Stimulated activated CD4-positive, alpha-beta T cell treated with anti-CD3 and anti-CD28 coated beads, Interleukin-12 subunit alpha, Interleukin-12 subunit beta, amount 100 ng/mL, for 24 hours (primary cell): ENCODE measurements around the gene CHRNE.
A peak's percentile ranks its signal among the peaks of the same experiment; 100 is the strongest.

ENCODE experiments used
- DNase-seq, 2 experiments: peaks; one replicate each; pipeline ENCODE4 v3.0.0-alpha.2; 2020; ENCODE audit warnings: low read depth in 2 of 2

The CHRNE gene

DNA sequence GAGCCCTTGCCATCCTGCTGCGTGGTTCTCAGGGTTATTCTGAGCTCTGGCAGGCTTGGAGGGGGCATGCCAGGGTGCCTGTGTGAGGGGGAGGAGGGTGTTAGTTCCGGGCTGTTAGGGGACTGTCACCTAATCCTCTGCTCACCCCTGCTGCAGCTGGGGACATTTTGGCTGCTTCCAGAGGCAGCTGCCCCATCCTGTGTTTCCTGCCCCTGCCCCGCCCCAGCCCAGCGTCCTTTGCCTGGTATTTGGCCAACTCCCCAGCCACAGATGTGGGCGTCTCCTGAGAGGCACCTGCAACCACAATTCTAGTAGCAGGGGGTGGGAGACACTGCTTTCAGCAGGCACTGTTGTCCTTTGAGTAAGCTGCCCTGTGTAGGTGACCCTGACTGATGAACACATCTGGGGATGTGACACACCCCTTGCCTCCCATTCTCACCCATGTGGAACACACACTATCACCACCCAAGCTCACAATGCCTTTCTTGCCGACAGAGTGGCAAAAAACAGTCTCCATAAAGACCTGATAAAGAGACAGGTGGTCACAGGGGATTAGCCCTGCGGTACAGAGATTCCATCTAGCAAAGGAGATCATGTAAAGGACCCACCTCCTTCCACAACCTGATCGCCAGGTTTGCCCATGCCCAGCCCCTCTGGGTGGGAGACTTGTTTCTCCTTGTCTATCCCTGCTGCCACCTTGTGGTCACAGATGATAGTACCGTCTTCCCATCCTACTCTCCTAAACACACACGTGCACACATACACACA lies at the start of gene CHRNE:
Gene CHRNE, minus strand, starts transcription at position 48 of the 768 bp plus-strand sequence. Its CDS starts 35 bp downstream, at position 13.
- peak; percentile 48 to 82 for DNase-seq

DNA sequence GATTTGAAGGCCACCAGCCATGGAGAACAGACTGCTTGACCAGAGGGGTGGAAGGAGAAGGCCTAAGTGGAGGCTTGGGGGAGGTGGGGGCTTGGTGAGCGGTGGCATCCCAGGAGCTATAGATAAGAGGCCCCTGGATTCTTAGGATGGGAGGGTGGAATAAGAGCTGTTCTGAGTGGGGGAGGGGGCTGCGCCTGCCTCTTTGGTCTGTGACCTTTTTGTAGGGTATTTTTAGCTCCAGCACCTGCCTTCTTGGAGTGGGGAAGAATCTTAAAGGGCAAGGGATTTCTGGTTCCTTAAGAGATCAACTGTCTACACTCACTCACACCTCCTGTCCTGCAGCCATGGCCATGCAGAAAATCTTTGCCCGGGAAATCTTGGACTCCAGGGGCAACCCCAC lies 48.6 kb upstream of the CHRNE start:
- no peak for DNase-seq

DNA sequence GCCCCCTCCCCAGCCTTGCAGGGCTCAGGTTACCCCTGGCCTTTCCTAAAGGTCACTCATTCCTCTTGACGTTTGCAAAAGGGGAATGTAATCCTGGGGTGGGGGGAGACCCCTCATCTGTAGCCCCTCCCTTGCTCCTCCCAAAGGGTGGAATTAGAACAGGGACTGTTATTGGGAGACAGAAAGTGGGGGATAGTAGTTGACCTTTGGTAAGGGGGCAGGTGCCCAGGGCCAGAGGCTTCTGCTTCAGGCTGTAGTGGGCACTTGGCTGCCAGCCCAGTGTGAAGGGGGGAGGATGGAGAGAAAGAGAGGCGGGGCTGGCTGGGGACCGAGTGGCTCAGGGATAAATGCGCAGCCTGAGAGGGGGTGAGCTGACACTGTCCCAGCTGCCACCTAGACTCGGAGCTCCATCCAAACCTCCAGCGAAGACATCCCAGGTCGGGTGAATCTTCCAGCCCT lies 47.9 kb upstream of the CHRNE start, which contains the start of gene ENO3:
Gene ENO3, plus strand, starts transcription at position 374 of the 459 bp plus-strand sequence. CDS start 711 bp downstream, outside the sequence.
- no peak for DNase-seq

DNA sequence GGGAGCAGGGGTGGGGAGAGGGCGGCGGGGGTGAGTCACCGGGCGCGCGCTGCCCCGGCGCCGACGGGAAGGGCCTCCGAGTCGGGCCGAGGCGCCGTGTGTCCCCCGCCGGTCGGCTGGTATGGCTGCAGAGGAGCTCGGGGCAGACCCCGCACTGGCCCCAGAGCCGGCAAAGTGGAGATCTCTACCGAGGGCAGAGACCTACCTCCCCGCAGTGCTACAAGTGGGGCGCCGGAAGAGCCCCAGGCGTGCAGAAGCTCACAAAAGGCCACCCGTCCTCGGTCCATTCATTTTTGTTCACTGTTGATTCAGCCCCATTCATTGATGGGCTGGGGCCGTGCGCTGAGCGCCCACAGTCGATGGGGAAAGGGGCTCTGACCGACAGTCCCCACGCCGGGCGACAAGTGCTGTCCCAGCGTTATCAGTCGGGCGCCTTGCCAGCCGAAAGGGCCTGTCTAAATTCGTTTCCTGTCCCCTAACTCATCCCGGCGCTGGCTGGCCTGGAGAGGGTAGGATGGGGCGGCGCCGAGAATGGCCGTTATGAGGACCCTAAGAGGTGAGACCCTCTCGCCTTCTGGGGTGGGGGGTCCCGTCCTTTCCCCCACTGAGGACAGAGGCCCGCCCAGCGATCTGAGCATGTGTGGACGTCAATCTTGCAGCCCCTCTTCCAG lies 47.3 kb upstream of the CHRNE start:
- DNase-seq, result no peak

DNA sequence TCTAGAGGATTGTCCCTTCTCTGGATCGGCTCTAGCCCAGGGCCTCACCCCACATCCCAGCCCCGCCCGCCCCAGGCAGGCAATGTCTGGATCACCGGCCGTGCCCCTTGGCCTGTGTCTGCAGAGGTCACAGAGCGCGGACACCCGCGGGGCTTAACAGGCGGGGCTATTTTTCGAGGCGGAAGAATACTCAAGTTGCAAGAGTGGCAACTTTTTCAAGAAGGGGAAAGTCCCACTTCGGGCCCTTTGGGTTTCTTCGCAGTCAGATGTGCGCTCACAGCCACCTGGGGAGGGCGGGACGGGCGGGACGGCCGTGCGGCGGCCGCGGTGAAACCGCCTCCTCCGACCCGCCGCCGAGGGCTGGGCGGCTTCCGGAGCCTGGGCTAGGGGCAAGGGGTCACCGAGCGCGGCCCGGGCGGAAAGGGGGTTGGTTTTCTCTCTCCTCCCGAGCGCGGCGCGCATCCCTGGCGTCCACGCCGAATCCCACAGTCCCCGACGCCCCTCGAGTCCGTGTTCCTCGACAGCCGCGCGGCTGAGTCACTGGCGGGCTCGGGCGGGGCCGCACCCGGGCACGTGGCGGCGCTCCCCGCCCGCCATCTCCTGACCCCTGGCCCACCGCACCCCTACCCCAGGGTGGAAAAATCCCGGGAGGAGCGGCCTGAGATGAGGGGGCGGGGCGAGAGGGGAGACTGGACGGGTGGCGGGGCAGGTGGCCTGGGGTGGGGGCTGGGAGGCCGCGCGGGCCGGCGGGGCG lies 46.6 kb upstream of the CHRNE start:
- peak in 1 of 2 experiments; percentile 81 for DNase-seq

DNA sequence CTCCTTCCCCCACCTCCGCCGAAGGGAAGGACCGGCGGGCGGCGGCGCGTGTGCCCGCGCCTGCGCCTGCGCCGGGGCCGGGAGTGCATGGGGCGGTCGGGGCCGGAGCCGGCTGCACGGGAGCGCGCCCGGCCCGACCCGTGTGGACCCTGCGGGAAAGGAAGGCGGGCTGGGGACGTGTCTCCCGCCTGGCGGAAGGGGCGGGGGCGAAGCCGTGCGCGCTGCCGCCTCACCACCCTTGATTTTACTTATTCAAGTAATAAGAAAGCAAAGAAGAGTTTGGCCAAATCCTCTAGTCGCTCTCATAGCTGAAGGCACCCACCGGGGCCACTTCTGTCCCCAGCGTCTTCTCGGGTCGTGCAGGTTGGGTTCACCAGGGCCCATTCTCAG lies 46.0 kb upstream of the CHRNE start:
- peak; percentile 60 to 64 for DNase-seq

DNA sequence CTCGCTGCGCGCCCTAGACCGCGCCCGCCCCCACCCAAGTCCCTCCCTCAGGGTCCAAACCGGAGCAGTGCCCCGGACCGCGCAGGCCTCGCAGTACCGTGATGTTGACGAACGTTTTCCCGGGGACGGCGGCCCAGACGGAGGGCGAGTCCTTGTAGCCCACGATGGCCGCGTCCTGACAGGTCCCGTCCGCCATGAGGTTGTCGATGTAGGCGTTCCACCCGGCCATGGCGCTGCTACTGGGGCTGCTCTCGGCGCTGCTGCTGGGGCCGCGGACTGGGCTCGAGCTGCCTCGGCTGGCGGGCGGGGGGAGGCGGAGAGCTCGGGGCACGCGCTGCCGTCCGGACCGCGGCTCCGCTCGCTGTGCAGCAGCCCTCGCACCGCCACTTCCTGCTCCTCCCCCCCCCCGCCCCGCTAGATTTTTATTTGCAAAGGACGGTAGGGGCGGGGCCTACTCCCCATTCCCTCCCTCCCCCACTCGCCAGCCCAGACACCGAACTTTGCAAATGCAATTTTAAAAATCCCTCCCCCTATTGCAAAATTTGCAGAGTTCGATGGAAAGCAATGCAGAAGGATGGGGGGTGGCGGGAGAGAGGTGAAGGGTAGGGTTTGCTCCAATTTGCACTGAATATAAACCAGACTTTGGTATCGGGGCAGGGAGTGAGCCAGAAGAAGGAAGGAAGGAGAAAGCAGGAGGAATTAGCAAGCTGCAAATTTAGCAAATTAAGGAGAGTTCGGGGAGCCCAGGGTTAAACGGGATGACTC lies 45.5 kb upstream of the CHRNE start, which contains the start of gene PFN1:
Gene PFN1, minus strand, starts transcription at position 365 of the 765 bp plus-strand sequence. Its CDS starts 136 bp downstream, at position 229.
- peak; percentile 86 to 88 for DNase-seq

DNA sequence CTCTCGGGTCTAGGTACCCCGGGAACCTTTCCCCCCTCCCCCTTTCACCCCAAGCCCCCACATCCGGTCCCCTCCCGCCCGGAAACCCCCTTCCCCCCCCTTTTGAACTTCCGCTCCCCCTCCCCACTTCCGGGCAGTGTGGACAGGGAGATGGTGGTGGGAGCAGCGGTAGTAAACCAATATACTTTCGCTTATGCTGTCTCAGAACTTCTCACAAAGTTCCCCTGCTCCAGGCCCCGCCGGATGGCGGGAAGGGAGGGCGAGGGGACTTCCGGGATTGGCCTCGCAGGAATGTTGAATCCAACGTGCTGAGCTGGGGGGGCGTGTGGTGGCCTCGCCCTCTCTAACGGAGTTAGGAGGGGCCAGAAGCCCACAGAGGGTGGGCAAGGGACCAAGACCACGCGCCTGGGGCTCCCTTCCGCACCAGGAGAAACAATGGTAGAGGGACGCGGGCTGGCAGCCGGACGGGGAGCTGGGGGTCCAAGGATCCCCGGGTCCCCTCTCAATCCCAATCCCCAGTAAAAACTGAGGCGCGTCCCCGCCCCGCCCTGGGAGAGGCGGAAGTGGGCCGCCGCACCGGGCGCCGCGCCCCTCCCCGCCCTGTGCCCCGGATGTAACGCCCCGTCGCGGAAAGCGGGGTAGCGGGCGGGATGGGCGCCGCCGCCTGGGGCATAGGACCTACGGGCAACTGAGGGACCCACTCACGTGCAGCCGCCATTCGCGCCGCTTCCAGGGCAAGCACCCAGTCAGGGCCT lies 44.7 kb upstream of the CHRNE start:
- peak in 1 of 2 experiments; percentile 66 for DNase-seq

DNA sequence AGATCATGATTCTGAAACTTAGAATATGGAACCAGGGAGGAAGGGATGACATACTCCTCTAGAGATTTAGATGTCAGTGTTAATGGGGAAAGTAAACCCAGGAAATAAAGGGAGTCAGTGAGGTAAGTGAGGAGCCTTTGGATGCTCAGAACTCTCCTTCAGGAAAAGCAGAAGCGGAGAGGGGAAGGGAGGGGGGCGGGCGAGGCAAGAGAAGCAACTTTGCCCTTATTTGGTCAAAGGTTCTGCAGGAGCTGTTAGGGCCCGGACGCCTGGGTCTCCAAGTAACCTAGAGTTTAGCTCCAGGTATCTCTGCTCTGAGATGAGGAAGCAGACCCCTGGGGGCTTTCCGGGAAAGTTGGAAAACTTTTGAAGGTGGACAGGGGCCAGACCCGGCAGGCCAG lies 44.1 kb upstream of the CHRNE start:
- no peak for DNase-seq

DNA sequence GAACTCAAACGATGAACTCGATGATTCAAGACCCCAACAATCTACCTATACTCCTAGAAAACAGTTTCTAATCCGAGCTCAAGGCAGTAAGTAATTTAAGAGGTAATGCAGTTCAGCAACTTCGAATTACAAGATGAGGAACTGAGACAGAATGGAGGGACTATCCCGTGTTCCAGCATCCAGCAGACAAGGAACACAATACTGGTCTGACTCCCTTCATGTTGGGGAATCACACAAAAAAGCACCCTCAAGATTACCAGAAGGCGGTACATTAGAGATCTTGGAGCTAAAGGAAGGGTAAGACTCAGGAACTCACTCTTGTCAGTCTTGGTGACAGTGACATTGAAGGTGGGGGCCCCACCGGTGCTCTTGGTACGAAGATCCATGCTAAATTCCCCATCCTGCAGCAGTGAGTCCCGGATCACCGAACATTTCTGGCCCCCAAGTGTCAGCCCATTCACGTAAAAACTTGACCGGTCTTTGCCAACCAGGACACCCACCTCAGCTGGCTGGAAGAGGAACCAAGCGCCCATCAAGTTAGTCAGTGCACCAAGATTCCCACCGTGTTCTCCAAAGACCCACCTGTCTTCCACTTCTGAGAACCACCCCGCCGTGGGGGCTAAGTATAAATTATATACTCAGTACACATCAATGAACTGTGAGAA lies 43.5 kb upstream of the CHRNE start:
- no peak for DNase-seq

DNA sequence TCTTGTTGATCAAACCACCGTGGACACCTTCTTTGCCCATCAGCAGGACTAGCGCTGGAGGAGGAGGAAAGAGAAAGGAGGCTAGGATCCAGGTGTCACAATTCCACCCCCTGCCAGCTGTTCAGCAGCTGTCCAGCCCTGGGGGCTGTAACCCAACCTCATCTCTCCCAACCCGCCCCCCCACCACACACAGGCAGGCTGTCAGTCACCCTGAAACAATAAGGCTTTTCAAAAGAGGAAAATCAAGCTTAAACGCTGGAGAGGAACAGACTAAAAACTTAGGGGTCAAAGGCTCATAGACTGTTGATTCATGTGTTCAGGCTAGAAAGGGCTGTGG lies 43.0 kb upstream of the CHRNE start:
- DNase-seq, result no peak

DNA sequence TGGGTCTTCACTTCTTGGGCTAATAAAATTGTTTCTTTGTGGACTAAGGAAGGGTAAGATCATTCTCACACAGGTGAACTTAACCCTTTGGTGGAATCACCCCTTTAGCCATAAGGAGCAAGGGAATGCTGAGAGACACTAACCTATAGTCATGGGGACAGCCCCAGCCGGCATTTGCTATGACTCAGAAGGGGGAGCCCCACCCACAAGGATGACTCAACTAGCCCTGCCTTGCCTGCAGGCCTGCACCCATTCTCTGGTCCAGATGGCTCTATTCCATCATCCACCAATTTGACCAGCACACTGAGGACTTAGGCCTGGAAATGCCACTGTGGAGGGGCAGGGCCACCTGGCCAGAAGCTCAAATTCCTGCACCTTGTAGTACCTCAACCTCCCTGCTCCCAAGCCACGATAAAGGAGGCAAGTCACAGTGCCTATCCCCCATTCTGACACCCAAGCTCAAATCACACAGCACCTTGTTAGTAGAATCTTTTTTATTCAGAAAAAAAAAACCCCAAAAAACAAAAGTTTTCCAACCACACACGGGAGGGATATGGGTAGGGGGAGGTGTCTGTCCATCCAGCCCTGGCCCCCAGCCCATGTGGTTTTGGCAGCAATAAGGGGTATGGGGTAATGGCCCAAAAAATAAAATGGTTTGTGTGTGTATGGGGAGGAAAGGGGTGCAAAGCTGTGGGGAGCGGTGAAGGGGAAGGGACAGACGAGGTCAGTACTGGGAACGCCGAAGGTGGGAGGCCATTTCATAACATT lies 42.5 kb upstream of the CHRNE start:
- DNase-seq, result peak; percentile 74 to 87

DNA sequence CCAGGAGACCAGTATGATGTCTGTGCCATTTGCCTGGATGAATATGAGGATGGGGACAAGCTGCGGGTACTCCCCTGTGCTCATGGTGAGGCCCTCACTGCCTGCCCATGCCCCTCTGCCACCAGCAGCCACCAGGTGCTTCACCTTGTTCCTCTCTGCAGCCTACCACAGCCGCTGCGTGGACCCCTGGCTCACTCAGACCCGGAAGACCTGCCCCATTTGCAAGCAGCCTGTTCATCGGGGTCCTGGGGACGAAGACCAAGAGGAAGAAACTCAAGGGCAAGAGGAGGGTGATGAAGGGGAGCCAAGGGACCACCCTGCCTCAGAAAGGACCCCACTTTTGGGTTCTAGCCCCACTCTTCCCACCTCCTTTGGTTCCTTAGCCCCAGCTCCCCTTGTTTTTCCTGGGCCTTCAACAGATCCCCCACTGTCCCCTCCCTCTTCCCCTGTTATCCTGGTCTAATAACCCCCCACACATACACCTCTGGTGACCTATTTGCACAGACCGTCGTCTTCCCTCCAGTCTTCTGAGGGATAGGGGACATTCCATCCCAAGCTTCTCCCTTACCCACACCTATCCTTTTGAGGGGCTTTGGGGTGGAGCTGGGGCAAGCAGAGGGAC lies 41.8 kb upstream of the CHRNE start:
- peak in 1 of 2 experiments; percentile 42 for DNase-seq

DNA sequence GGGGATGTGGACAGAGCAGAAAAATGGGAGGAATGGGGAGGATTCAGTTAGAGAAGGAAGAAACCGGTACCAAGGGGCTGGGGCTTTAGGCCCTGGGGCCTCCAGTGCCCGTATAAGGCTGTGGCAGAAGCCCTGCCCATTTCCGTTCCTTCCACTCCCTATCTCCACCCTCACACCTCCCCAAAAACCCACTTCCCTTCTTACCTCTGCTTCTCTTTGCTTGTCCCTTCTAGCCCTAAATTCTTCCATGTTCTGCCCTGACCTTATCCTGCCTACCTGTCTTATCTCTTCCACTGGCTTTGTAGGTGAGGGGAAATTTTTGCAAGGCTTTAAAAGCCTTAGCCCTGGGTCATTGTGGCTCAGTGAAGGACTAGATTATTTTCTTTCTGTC lies 41.3 kb upstream of the CHRNE start:
- DNase-seq, result peak in 1 of 2 experiments; percentile 58

DNA sequence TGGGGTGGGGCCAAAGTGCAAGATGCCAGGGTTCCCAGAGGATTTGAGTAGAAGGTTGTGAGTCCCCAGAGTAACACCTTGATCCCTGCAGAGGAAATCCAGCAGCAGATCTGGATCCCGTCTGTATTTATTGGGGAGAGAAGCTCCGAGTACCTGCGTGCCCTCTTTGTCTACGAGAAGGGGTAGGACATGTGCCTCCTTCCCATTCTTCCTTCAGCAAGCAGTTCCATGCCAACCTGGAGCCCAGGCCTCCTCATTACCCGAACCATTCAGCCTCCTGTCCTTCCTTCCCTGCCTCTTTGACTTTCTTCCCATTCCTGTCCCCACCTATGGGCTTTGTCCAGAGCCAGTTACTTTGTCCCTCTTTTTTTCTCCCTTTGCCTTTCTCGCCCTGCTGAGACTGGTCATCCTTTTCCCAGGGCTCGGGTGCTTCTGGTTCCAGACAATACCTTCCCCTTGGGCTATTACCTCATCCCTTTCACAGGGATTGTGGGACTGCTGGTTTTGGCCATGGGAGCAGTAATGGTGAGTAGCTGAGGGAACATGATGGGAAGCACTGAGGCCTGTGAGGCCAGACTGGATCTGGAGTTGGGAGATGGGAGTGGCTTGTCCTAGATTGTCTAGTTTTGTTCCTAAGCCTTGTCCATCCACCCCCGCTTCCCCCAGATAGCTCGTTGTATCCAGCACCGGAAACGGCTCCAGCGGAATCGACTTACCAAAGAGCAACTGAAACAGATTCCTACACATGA lies 40.0 kb upstream of the CHRNE start:
- no peak for DNase-seq

DNA sequence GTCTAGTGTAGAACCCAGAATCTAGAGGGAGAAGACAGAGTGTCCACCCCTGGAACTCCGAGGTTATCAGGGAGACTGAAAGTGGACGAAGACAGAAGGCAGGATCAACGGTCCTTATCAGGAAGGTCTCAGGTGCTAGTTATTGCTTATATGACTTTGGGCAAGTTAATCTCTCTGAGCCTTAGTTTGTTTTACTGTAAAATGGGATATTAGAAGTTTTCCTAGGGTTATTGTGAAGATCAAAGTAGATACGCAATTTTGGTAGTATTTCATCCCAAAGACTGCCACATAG lies 38.4 kb upstream of the CHRNE start:
- DNase-seq, result no peak

DNA sequence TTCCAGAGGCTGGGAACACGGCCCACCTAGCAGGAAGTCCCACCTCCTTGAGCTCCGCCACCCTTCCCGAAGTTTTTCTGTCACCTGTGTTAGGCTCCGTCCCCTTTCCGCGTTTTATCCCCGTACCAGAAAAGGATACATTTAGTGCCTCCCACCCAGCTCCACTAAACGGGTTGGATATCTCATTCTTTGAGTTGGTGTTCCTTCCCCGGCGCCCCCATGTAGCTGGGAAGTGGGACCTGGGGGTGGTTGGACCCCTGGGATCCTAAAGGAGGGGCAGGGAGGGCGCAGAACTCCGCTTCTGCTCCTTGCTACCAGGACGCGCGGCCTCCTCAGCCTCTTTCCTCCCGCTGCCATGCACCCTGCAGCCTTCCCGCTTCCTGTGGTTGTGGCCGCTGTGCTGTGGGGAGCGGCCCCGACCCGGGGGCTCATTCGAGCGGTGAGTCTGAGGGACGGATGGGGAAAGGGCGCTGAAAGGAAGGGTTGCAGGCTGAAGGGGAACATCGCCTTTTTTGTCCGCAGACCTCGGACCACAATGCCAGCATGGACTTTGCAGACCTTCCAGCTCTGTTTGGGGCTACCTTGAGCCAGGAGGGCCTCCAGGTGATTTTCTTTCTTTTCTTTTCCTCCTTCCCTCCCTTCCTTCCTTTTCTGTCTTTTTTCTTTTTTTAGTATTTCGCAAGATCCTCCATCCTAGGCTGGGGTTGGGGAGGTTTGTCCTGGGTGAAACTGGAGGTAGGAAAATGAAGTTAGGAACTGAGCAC lies 37.8 kb upstream of the CHRNE start:
- no peak for DNase-seq
